Glomerular visceral epithelial cell (primary cell): ENCODE data around the gene ARAF.
"Not testable (repeated sequence)": the region's sequence is repeated elsewhere in the genome, so short reads cannot be mapped to it uniquely, and the experiment has no call there.

Source experiments
- DNase-seq: peaks from one replicate; pipeline ENCODE4 v3.0.0-alpha.2; 2016; ENCODE audit errors: extremely low spot score

ARAF gene

DNA sequence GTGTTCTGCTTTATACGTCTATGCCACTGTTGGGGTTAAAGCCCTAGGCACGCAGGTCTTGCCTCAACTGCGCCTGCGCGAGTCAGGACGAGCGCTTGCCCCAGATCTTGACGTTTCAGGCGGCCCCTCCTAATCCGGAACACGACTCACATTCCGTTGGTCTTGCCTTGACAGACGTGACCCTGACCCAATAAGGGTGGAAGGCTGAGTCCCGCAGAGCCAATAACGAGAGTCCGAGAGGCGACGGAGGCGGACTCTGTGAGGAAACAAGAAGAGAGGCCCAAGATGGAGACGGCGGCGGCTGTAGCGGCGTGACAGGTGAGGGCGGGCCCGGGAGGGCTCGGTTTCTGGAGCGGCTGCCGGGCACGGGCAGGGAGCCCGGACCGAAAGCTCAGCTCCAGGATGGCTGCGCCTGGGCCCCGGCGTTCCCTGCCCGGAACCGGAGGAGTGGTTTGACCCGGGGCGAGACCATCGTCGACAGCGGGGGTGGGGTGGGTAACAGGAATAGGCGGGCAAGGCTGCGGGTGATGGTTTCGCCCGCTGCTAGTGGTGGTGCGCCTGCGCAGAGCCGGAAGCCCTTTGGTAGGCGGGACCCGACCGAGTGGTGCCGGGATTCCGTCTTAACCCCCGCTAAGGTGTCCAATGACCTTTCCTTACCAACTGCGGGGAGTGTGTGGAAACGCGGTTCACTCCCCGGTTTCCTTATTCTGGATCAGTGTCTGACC, at the start of gene ARAF:
Gene ARAF (plus strand): TSS at position 272 of the 725 bp plus-strand sequence. CDS start 1,763 bp downstream, outside the sequence.
- DNase-seq: peak; percentile 98

DNA sequence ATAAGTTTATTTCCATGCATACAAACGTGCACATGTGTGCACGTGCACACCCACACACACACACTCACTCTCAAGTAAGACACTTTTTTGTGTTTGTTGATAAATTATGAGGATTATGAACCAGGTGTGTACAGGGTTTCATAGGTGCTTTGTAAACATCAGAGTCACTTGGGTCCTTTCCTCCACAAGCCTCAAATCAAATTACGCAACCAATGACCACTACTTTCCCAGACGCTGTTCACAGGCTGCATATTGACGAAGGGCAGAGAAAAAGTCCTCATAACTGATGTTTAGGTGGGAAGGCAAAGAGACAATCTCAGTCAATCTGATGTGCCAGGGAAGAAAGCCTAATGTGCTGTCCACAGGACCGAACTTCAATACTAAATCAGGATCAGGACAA, 48.6 kb upstream of the ARAF start:
- DNase-seq: not testable (repeated sequence)

DNA sequence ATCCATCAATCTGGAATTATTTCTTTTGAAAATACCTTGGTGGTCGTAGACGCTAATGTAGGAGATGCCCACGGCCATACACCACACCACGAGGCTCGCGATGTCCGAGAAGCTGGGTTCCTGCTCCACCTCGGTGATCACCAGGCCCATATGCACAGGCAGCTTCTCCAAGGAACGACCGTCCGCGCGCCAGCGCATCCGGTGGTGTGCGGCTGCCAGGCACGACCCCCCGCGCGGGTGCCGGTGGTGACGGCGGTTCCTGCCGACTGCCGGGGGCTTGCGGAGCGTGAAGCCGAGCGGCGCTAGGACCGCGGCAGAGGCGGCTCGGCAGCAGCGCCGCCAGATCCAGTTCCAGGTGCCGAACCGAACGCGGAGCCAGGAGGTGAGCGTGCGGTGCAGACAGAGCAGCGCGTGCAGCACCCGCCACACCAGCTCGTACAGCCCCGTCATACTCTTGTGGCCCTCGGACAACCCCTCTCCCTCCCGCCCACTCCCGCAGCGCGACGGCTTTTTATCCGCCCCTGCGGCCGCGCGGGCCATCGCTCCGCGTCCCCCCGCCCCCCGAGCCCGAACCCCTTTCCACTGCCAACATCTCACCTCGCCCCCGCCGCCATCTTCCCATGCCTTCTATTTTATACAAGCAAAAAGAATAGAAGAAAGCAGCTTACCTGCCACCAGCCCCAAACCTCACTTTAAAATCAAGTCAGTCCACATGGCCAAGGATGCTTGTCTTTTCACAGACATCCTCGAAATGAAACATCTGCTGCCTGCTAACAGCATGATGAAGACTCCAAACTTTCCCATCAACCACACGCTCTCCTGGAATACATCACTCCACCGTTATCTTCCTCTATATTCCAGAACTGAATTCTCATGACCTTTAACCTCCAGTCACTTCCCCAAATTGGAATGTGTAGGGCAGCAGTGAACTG, 47.7 kb upstream of the ARAF start:
- not testable (repeated sequence) for DNase-seq

DNA sequence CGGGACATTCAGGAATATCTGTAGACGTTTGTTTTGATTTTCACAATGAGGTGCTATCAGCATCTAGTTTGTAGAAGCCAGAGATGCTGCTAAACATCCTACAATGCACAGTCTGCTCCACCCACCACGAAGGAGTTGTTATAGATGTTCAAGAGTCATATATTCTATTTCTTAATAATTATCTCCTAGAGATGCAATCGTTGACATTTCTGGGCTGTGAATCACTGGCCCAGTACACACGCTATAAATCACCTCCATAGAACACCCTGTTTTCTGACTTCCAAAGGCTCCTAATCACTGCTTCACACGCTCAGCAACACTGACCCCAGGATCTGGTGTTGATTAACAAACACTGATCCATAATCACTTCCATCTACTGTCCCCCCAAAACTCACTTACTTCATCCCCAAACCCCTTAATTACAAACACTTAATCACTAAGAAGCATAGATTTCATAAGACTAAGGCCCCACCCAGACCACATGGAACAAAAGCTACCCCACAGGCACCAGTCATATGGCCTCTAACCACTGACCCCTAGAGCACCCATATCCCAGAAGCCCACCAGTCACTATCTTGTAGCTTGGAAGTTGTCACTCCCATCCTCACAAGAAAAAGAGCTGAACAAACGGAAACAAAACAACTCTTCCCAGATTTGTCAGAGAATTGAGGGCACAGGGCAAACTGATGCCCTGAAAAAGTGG, 46.3 kb upstream of the ARAF start:
- DNase-seq: peak; percentile 44

DNA sequence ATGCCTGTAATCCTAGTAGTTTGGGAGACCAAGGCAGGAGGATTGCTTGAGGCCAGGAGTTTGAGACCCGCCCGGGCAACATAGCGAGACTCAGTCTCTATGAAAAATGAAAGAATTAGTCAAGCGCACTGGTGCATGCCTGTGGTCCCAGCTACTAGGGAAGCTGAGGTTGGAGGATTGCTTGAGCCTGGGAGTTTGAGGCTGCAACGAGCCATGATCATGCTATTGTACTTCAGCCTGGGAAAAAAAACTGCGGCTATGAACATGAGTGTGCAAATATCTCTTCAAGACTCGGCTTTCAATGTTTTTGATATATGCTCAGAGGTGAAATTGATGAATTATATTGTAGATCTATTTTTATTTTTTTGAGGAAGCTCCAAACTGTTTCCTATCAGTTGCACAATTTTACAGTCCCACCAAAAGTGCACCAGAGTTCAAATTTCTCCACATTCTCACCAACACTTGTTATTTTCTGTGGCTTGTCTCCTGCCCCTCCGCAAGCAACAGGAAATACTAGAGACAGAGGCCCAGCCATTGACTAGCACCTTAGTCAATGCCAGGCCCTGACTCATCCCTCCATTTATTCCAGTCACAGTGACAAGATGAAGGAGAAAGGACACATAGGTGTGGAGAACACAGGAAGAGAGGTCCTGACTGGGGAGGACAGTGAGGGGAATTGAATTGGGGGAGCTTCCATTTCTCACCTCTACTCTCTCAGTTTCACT, 44.9 kb upstream of the ARAF start:
- DNase-seq: peak; percentile 46

DNA sequence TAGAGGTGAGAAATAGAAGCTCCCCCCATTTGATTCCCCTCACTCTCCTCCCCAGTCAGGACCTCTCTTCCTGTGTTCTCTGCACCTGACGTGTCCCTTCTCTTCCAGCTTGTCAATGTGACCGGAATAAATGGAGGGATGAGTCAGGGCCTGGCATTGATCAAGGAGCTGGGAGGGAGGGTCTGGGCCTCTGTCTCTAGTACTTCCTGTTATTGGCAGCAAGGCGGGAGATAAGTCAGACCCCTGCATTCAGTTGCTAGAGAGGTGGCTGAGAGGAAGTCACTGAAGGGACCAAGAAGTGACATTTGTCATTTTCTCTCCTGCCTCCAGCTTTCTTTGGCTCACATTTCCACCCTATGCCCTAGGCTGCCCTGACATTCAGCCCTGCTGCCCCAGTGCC, 42.9 kb upstream of the ARAF start:
- DNase-seq: peak; percentile 3

DNA sequence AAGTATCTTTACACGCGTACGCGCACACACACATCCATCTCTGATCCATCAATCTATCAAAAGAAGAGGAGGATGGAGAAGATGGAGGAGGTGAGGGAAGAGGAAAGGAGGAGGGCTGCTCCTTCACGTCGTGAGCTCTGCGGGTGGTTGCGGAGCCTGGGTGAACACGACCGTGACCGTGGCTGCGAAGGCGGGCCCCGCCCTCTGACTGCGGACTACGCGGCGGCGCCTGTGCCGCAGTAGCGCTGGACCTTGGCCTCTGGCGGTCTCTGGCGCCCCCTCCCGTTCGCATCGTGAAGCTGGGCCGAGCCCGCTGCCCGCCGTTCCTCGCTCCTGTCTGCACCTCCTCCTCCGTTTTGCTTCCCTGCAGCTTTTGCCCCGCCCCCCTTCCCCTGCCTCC, 37.7 kb upstream of the ARAF start:
- peak; percentile 80 for DNase-seq

DNA sequence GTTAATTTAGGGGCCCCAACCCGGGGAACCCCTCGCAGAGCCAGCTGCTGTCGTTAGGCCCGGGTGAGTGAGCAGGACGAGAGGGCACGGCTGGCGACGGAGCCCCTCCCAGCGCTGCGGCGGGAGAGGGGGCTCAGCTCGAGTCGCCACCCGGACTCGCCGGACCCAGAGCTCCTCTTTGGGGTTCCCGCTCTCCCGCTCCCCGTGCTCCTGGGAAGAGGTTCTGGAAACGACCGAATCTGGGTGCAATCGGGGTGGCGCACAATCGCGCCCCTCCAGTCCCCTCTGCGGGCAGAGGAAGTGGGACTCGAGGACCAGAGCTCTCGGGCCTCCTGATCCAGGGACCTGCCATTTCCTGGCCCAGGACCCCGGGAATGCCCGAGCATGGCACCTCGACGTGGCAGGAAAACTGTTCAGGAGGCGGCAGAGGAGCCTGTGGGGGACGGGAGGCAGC, 37.3 kb upstream of the ARAF start:
- no peak for DNase-seq

DNA sequence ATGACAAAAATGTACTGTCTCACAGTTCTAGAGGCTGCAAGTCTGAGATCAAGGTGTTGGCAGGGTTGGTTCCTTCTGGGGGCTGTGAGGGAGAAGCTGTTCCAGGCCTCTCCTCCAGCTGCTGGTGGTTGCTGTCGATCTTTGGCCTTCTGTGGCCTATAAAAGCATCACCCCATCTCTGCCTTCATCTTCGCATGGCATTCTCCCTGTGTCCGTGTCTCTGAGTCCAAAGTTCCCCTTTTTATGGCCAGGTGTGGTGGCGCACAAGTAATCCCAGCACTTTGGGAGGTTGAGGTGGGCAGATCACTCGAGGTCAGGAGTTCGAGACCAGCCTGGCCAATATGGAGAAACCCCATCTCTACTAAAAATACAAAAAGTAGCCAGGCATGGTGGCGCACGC, 31.5 kb upstream of the ARAF start:
- no peak for DNase-seq

DNA sequence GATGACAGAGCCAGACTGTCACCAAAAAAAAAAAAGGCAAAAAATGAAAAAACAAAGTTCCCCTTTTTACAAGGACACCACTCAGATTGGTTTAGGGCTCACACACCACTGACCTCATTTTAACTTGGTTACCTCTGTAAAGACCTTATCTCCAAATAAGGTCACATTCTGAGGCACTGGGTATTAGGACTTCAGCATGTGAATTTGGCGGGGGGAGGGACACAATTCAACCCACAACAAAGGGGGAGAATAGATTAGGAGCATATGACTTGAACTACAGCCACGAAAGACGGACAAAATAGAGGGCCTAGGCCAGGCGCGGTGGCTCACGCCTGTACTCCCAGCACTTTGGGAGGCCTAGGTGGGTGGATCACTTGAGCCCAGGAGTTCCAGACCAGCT, 31.0 kb upstream of the ARAF start:
- no peak for DNase-seq

DNA sequence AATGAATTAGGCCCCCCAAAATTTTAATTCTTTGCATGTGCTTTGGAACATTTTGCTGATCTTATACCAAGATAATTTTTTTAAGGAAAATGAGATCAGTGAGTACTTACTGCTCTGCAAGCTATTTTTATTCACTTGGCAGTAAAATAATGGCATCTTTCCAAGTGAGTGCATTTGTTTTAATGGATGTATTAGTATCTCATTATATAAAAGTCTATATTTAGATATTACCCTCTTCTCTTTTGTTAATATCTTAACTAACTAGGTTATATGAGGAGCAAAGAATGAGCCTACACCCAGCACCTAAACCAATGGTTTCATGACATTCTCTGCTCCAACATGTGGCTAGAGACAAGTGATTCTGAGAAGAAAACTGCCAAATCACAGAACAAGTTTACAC, 21.1 kb upstream of the ARAF start:
- DNase-seq: no peak

DNA sequence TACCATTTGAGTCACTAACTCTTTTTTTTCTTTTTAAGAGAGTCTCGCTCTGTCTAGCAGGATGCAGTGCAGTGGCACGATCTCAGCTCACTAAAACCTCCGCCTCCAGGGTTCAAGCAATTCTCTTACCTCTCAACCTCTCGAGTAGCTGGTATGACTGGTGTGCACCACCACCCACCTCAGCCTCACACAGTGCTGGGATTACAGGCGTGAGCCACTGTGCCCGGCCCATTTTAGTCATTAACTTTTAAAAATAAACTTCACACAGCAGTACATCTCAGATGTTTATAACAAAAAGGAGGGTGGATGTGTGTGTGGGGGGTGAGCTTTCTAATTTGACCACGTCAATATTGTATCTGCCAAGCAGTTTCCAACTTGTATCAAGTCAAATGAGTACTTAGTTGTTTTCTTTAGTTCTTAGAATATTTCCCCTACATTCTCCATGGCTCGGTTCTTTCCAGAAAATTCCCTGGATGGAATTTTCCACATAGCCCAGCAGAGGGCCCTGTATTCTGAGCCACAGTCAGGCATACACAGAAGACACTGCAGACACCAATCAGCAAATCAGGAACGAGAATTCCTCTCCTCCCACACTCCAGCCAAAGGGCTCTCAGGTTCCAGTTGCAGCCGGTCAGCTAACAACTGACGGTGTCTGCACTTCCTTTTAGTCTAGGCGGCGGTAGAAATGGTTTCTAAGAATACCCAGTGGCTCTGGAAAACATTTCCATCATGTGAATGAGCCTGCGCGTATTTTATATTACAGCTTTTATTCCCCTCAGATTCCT, 20.1 kb upstream of the ARAF start:
- peak; percentile 85 for DNase-seq

DNA sequence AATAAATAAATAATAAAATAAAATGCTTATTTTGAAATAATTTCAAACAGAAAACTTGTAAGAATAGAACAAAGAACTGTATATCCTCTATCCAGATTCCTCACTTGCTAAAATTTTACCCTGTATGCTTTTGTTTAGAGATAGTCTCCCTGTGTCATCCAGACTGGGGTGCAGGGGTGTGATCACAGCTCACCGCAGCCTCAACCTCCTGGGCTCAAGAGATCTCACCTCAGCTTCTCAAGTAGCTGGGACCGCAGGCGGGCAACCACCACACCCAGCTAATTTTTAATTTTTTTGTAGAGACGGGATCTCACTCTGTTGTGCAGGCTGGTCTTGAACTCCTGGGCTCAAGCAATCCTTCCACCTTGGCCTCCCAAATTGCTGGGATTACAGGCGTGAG, 17.5 kb upstream of the ARAF start:
- DNase-seq: no peak

DNA sequence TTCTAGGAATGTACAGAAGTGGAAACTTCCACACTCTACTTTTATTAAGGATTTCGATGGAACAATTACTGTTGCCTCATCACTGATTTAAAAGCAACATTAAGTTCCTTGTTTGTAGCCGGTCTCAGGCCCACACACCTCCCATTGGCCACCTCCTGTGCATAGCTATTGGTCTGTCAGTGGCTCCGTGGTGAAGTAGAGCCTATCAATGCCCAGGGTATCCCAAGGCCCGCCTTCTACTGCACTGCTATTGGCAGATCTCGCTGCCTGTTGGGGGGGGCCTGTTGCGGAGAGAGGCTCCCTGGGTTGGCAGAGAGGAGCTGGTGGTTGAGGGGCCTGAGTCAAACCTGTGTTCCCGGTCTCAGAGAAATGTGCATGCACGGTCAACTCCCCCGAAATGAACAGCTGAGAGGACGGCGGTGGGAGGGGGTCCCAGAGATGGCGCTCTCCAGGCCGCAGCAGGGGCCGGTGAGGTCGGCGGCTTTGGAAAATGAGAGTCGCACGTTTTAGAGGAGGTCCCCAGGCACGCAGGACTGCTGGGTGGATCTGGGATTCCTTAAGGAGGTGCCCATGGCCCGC, 4.9 kb upstream of the ARAF start:
- peak; percentile 89 for DNase-seq

DNA sequence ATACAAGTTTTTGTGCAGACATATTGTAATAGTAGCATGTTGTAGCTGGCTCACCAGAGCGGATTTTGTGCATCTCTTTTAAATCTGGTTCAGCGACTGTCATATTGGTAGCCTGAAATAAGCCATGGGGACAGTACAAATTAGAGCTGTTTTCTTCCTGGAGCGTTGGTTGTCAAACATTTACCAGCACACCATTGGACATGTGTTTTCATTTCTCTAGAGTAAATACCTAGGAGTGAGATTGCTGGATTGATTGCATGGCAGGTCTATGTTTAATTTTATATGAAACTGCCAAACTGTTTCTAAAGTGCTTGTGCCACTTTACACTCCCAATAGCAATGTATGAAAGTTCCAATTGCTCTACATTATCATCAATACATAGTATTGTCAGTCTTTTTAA, 2.6 kb upstream of the ARAF start:
- DNase-seq: no peak

DNA sequence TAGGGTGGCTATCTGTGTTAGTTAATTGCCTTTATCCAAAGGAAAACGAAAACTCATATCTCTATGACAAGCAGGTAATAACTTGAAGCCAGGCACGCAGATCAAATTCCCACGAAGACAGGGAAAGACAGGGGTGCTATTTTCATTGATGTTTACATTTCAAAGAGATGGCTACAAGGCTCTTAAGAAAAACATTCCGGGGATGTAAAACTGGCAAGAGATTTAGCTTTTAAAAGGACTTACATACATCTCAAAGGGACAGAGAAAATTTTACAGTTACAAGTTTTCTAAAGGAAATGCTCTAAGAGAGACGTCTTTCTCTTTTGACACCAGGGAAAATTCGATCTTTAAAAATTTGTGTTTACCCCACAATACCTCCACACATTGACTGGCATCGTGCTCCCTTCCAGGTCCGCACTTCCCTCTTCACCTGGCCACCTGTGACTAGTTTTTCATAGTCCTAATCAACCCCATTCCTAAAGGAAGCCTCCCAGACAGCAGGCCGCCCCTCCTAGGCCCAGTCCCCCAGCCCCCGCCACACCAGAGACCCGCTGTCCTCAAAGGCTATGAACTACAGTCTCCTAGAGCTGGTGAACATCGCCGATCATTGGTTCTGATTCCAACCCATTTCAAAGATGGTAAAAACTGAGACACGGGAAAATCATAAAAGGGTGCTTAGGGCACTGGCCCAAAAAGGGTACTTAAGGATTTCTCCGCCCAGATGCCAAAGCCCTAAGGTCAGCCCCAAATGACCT, 649 bp upstream of the ARAF start:
- DNase-seq: no peak

DNA sequence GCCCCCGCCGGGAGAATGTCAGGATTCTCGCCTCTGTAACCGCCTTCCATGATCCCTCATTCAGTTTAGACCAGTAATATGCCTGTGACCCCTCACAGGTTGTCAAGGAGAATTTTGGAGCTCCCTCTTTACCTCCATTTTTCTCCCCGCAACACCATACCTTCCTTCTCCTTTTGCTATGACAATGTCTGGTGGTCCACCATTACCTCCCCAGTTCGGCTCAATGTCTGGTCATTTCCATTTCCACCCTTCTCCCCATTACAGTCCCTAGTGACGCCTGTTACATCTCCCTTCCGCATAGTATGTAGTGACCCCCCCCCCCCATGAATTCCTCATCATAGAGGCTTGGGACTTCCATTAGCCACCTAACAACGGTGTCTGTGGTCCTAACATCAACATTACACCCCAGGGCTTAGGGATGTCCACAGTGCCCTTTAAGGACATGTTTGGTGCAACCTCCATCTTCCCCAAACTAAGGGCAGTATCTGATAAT, 700 bp downstream of the ARAF start:
- no peak for DNase-seq

DNA sequence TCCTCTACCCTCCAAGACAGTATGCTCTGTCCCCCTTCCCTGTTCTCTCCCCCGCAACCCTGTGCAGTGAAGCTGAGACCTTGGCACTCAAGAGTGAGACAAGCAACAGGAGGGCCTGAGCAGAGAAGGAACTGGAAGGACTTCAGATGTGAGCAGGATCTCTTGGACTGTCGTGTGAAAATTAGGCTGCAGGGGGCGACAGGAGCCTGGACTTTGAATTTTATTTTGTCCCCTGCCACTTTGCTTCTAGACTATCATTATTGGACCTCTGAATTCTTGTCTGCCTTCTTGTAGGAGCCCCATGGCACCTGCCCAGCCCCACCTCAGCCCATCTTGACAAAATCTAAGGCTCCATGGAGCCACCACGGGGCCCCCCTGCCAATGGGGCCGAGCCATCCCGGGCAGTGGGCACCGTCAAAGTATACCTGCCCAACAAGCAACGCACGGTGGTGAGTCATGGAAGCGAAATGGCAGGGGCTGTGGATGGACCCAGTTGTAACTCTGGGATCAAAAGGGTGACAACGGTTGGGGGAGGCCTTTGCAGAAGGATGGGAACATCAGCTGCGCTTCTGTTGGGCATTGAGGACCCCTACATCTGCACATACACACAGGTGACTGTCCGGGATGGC, 1.7 kb downstream of the ARAF start:
- DNase-seq: no peak

DNA sequence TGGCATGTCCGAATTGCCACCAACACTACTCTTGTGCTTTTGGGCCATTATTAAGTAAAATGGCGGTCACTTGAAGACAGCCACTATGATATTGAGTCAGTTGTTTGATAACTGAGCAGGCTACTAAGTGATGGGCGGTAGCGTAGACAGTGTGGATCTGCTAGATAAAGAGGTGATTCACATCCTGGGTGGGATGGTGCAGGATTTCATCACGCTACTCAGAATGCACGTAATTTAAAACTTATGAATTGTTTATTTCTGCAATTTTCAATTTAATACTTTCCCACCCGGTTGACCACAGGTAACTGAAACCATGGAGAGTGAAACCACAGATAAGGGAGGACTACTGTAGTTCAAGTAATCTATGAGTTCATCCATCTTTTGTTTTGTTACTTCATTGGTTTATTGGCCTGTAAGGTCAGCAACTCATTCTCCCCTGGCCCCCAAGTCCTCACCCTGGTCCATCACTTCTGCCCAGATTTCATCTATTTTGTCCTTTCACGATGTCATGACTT, 2.9 kb downstream of the ARAF start:
- DNase-seq: no peak
